ENCODE results near the gene CCDC134. TPM values are rescaled to one million over a fixed set of nuclear protein-coding genes. Genes with fewer than 3 reads are reported as not detected.

CCDC134 gene
- total RNA-seq, 6 experiments from 2014 or later: 2.6 to 5.2 (median 3.4) TPM

DNA sequence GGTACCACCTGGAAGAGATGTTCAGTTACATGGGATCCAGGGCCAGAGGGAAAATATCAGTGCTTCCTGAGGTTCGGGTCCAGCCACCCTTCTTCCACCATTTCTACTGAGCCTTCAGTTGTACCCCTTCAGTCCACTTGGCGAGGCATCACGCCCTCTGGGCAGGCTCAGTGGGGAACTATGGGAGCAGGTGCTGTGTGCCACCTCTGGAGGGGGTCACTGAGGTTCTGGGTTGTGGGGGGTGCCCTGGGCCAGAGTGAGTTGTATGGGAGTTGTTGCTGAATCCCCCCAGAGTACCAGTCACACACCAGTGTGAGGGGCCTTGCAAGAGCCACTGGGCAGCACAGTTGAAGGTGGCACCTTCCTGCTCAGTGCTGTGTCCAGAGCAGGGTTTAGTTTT is 29.7 kb downstream of the CCDC134 start:
- TF ChIP-seq POLR2A (IDR thresholded peaks at IDR 0.05): no peak
- TF ChIP-seq, protein P1, sequence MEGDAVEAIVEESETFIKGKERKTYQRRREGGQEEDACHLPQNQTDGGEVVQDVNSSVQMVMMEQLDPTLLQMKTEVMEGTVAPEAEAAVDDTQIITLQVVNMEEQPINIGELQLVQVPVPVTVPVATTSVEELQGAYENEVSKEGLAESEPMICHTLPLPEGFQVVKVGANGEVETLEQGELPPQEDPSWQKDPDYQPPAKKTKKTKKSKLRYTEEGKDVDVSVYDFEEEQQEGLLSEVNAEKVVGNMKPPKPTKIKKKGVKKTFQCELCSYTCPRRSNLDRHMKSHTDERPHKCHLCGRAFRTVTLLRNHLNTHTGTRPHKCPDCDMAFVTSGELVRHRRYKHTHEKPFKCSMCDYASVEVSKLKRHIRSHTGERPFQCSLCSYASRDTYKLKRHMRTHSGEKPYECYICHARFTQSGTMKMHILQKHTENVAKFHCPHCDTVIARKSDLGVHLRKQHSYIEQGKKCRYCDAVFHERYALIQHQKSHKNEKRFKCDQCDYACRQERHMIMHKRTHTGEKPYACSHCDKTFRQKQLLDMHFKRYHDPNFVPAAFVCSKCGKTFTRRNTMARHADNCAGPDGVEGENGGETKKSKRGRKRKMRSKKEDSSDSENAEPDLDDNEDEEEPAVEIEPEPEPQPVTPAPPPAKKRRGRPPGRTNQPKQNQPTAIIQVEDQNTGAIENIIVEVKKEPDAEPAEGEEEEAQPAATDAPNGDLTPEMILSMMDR (IDR thresholded peaks at IDR 0.05): no peak
- Histone ChIP-seq H3K27ac (no peak overlapping the region), H3K9me3 (no peaks in the 10 kb centered on the region), H3K27me3 (no peaks in the 10 kb centered on the region), H3K4me1 (peaks cover 0 to 12% (median 0%) of the 10 kb centered on the region in 4 donors), H3K4me3 (no peak overlapping the region), H3K36me3 (no peaks in the 10 kb centered on the region)
- 90% methylated on average over 2 of the region's 3 CpGs for WGBS (ENCODE audit: insufficient coverage, low coverage, low lambda C conversion rate, missing lambda C conversion rate)
- ATAC-seq: no peak
- intact Hi-C loops (cut with DNase I): no loop called here
- no peak for DNase-seq

DNA sequence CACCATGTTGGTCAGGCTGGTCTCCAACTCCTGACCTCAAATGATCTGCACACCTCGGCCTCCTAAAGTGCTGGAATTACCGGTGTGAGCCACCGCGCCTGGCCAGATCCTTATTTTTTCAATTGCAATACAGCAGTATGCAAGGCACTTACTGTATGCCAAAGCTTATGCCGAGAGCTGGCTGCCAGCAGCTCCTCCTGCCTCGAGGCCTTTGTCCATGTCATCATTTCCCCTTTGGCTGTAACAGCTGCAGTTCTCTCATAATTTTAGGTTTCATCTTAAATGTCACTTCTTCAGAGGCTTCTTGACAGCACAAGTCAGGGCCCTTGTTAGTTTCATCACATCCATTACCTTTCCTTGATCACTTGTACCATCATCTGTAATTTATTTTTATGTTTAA is 30.9 kb downstream of the CCDC134 start:
- Histone ChIP-seq H3K27ac (peak overlapping the region in 1 of 3 donors; percentile 99), H3K36me3 (peaks cover 0 to 5% (median 0%) of the 10 kb centered on the region in 4 donors), H3K9me3 (no peaks in the 10 kb centered on the region), H3K27me3 (no peaks in the 10 kb centered on the region), H3K4me1 (peaks cover 0 to 24% (median under 1%) of the 10 kb centered on the region in 4 donors), H3K4me3 (no peak overlapping the region)
- no peak for DNase-seq
- intact Hi-C loops (cut with DNase I): no loop called here
- no peak for TF ChIP-seq POLR2A (IDR thresholded peaks at IDR 0.05)
- TF ChIP-seq, protein P1 (IDR thresholded peaks at IDR 0.05): no peak
- WGBS (ENCODE audit: insufficient coverage, low coverage, low lambda C conversion rate, missing lambda C conversion rate): 37% methylated on average over 4 of the region's 6 CpGs
- no peak for ATAC-seq

- WGBS (ENCODE audit: insufficient coverage, low coverage, low lambda C conversion rate, missing lambda C conversion rate): 12% methylated on average over 14 of the region's 17 CpGs
- DNase-seq (peak in 1 of 3 donors; percentile 27), ATAC-seq (no peak)
- no peaks in the 10 kb centered on the region for H3K9me3 ChIP-seq
- peaks cover 0 to 29% (median under 1%) of the 10 kb centered on the region in 4 donors for H3K4me1 ChIP-seq
- H3K27me3 ChIP-seq: no peaks in the 10 kb centered on the region
- peaks cover 0 to 11% (median 0%) of the 10 kb centered on the region in 4 donors for H3K36me3 ChIP-seq
- TF ChIP-seq, protein P1 (IDR thresholded peaks at IDR 0.05): no peak
- TF ChIP-seq POLR2A (IDR thresholded peaks at IDR 0.05): no peak
- intact Hi-C loops (cut with DNase I): no loop called here
- peak overlapping the region; percentile 84 to 99 (median 93) for H3K27ac ChIP-seq
- peak overlapping the region; percentile 34 to 96 (median 86) for H3K4me3 ChIP-seq
Observed at GRCh38 chr22:41831828-41832552, 31.5 kb downstream of the CCDC134 start.

DNA sequence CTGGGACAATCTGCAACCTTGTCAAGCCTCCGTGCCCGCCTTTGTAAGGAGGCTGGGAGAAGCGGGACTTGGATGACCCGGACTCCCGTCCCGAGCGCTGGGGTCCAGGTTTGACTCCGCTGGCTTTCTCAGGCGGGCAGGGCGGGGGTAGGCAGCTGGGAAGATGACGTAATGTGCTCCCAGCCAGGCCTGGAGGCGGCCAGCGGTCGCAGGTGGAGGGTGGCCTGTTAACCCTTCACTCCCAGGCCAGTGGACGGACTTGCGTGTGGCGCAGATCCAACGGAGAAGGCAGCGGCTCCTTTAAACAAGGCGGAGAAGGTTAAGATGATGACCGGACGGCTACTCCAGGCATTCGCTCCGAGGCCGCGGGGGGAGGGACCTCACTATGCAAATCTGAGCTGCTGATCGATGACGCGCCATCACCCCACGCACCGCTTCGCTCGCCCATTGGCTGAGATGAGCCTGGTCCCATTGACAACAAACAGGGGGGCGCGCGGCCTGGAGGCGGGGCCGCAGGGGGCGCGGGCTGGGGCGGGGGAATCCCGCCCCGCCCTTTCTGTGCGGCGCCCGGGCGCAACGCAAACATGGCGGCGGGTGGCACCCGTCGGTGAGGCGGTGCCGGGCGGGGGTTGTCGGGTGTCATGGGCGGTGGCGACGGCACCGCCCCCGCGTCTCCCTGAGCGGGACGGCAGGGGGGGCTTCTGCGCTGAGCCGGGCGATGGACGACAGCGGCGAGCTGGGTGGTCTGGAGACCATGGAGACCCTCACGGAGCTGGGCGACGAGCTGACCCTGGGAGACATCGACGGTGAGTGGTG is 32.3 kb downstream of the CCDC134 start, which contains the start of gene SREBF2:
Gene SREBF2, plus strand, starts transcription at position 553 of the 816 bp plus-strand sequence. Its CDS starts 166 bp downstream, at position 719.
- Histone ChIP-seq H3K9me3 (no peaks in the 10 kb centered on the region), H3K4me1 (peaks cover 0 to 29% (median under 1%) of the 10 kb centered on the region in 4 donors), H3K4me3 (peak within 1 kb of the TSS; percentile 86 to 96 (median 89)), H3K27ac (peak within 1 kb of the TSS; percentile 84 to 99 (median 93)), H3K36me3 (peaks cover 0 to 12% (median 0%) of the 10 kb centered on the region in 4 donors), H3K27me3 (no peaks in the 10 kb centered on the region)
- intact Hi-C loops (cut with DNase I): no loop called here
- DNase-seq (peak; percentile 100), ATAC-seq (peak; percentile 87 to 95 (median 90))
- TF ChIP-seq POLR2A (IDR thresholded peaks at IDR 0.05): peak; percentile 82
- TF ChIP-seq, protein P1 (IDR thresholded peaks at IDR 0.05): peak in 1 of 4 donors; percentile 9
- 5% methylated on average over 3 of the region's 75 CpGs for WGBS (ENCODE audit: insufficient coverage, low coverage, low lambda C conversion rate, missing lambda C conversion rate)
